Neural progenitor cell (in vitro differentiated cells): ENCODE measurements around the gene SCFD2. TPM values are rescaled to one million over a fixed set of nuclear protein-coding genes. Genes with fewer than 3 reads are reported as not detected.

Source experiments
- DNase-seq: peaks from one replicate; pipeline ENCODE4 v3.0.0-alpha.2; 2016; ENCODE audit warnings: low spot score
- H2AFZ ChIP-seq: fragments of 200-600 bp; sonication (generic); replicated peaks from 2 replicates; pipeline ENCODE4 v1.6.1; 2016; ENCODE audit warnings: antibody characterized with exemption
- H3F3A ChIP-seq: fragments of 200-600 bp; sonication (generic); 2 replicates; pipeline ENCODE4 v1.6.1; 2016; ENCODE audit warnings: antibody characterized with exemption, low read depth
- H3K27ac ChIP-seq: fragments of 200-600 bp; sonication (generic); 2 replicates; pipeline ENCODE4 v1.5.1; 2016; ENCODE audit warnings: mild to moderate bottlenecking
- H3K27me3 ChIP-seq: fragments of 200-600 bp; sonication (generic); 2 replicates; pipeline ENCODE4 v1.6.1; 2016; ENCODE audit warnings: mild to moderate bottlenecking, moderate library complexity
- H3K36me3 ChIP-seq: fragments of 200-600 bp; sonication (generic); 2 replicates; pipeline ENCODE4 v1.5.1; 2016
- H3K4me1 ChIP-seq: fragments of 200-600 bp; sonication (generic); 2 replicates; pipeline ENCODE4 v1.6.1; 2016; ENCODE audit warnings: mixed run types
- H3K4me2 ChIP-seq: fragments of 200-600 bp; sonication (generic); 2 replicates; pipeline ENCODE4 v1.6.1; 2016
- H3K4me3 ChIP-seq: fragments of 200-600 bp; sonication (generic); 2 replicates; pipeline ENCODE4 v1.5.1; 2016
- H3K79me2 ChIP-seq: fragments of 200-600 bp; sonication (generic); 2 replicates; pipeline ENCODE4 v1.6.1; 2016; ENCODE audit warnings: low read depth
- H3K9ac ChIP-seq: fragments of 200-600 bp; sonication (generic); 2 replicates; pipeline ENCODE4 v1.6.1; 2016
- H3K9me3 ChIP-seq: fragments of 200-600 bp; sonication (generic); 2 replicates; pipeline ENCODE4 v1.5.1; 2016; ENCODE audit warnings: low read depth
- H4K20me1 ChIP-seq: fragments of 200-600 bp; sonication (generic); 2 replicates; pipeline ENCODE4 v1.6.1; 2016; ENCODE audit warnings: low read depth
- H3K27ac Mint-ChIP-seq: 3 replicates; pipeline ENCODE4 v1.8.0; 2021; ENCODE audit warnings: mixed read lengths
- H3K27me3 Mint-ChIP-seq: 2 replicates; pipeline ENCODE4 v1.8.0; 2022; ENCODE audit warnings: low read depth, mild to moderate bottlenecking, inconsistent platforms, moderate library complexity, mixed read lengths; ENCODE audit not compliant: insufficient read depth
- H3K36me3 Mint-ChIP-seq: 3 replicates; pipeline ENCODE4 v1.8.0; 2021; ENCODE audit warnings: mixed read lengths
- H3K4me1 Mint-ChIP-seq: 3 replicates; pipeline ENCODE4 v1.8.0; 2021; ENCODE audit warnings: mixed read lengths
- H3K4me3 Mint-ChIP-seq: 3 replicates; pipeline ENCODE4 v1.8.0; 2021; ENCODE audit warnings: mild to moderate bottlenecking, moderate library complexity, mixed read lengths
- H3K9me3 Mint-ChIP-seq: 3 replicates; pipeline ENCODE4 v1.8.0; 2020; ENCODE audit warnings: mixed read lengths
- EZH2 ChIP-seq: fragments of 200-600 bp; sonication (generic); IDR thresholded peaks from 2 replicates; pipeline ENCODE4 v1.6.1; 2017; ENCODE audit warnings: antibody characterized with exemption, mild to moderate bottlenecking, moderate library complexity
- EZH2phosphoT487 ChIP-seq: fragments of 200-600 bp; sonication (generic); IDR thresholded peaks from 2 replicates; pipeline ENCODE4 v1.6.1; 2017; ENCODE audit warnings: antibody characterized with exemption
- total RNA-seq: library from RNA; depleted of rRNA; stranded (reverse); fragments of >200 nt; gene quantifications from 2 replicates; pipeline ENCODE4 v1.2.3, GENCODE V29; 2015; ENCODE audit warnings: low replicate concordance
- TF ChIP-seq, protein P1 (sequence below): fragments of 200-600 bp; sonication (generic); IDR thresholded peaks from 2 replicates; pipeline ENCODE4 v1.5.1; 2017; ENCODE audit warnings: antibody characterized with exemption, mild to moderate bottlenecking

The SCFD2 gene
- total RNA-seq, 1 donor from 2014 or later: 4.8 TPM

DNA sequence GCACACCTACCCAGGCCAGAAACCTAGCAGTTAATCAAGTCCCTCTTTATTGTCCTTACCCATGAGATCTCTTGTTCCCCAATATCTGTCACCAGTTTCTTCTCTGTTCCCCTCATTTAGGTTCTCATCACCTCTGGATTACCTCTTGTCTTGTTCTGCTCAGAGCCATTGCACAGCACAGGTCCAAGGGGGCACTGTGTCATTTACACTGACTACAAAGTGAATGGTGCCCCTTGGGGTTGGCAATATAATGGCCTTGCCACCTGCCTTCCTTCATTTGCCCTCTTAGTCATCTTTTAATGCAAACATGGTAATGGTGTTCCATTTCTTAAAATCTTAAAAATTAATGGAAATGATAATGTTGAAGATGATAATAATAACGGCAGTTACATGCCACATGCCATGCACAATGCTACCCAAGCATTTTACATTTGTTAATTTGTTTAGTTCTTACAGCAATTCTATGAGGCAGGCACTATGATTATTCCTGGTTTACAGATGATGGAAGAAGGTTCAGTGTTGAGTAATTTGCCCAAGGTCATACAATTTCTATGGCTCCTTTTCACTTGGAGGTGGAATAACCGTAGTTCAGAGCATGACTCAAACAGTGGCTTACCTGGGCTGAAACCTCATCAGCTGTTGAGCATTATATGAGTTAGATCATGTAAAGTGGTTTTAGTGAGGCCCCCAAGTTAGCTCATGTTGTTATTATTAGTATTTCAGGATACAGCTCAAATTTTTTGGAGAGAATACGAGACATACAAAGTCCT lies 385.9 kb downstream of the SCFD2 start:
- no peaks in the 10 kb centered on the region for H4K20me1 ChIP-seq
- no peaks in the 10 kb centered on the region for H3F3A ChIP-seq
- peaks cover 2% of the 10 kb centered on the region for H3K9me3 Mint-ChIP-seq
- no peak overlapping the region for H3K9ac ChIP-seq
- no peaks in the 10 kb centered on the region for H3K9me3 ChIP-seq
- H3K4me3 ChIP-seq: no peak overlapping the region
- DNase-seq: peak; percentile 12
- TF ChIP-seq, protein P1, sequence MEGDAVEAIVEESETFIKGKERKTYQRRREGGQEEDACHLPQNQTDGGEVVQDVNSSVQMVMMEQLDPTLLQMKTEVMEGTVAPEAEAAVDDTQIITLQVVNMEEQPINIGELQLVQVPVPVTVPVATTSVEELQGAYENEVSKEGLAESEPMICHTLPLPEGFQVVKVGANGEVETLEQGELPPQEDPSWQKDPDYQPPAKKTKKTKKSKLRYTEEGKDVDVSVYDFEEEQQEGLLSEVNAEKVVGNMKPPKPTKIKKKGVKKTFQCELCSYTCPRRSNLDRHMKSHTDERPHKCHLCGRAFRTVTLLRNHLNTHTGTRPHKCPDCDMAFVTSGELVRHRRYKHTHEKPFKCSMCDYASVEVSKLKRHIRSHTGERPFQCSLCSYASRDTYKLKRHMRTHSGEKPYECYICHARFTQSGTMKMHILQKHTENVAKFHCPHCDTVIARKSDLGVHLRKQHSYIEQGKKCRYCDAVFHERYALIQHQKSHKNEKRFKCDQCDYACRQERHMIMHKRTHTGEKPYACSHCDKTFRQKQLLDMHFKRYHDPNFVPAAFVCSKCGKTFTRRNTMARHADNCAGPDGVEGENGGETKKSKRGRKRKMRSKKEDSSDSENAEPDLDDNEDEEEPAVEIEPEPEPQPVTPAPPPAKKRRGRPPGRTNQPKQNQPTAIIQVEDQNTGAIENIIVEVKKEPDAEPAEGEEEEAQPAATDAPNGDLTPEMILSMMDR: peak; percentile 23
- TF ChIP-seq EZH2phosphoT487 (no peak), EZH2 (no peak)
- H3K4me3 Mint-ChIP-seq: no peak overlapping the region
- no peaks in the 10 kb centered on the region for H3K4me1 ChIP-seq
- no peak overlapping the region for H3K27ac ChIP-seq
- H3K4me1 Mint-ChIP-seq: peaks cover 47% of the 10 kb centered on the region
- no peaks in the 10 kb centered on the region for H3K36me3 Mint-ChIP-seq
- no peaks in the 10 kb centered on the region for H3K27me3 Mint-ChIP-seq
- H2AFZ ChIP-seq: no peak overlapping the region
- no peak overlapping the region for H3K4me2 ChIP-seq
- no peaks in the 10 kb centered on the region for H3K27me3 ChIP-seq
- no peaks in the 10 kb centered on the region for H3K36me3 ChIP-seq
- H3K27ac Mint-ChIP-seq: no peak overlapping the region
- no peaks in the 10 kb centered on the region for H3K79me2 ChIP-seq

DNA sequence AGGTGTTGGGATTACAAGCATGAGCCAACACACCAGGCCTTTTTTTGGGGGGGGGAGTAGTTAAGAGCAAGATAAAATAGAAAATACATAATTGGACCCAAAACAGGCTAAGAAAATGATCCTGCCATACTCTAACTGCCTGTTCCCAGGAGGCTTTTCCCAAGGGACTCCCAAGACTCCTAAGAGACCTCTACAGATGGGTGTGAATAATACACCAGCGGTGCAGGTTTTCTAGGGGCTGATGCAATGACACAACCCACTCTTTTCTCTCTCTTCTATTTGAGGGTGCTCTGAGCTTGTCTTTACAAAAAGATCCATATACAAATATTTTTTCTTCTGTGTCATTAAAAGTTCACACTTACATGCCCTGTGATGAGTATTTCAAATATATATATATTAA lies 386.8 kb downstream of the SCFD2 start:
- Histone ChIP-seq H3K4me1 (no peaks in the 10 kb centered on the region), H3K79me2 (no peaks in the 10 kb centered on the region), H2AFZ (no peak overlapping the region), H3K9ac (no peak overlapping the region), H3K4me3 (no peak overlapping the region), H3K4me2 (no peak overlapping the region), H3F3A (no peaks in the 10 kb centered on the region), H3K27me3 (no peaks in the 10 kb centered on the region), H3K36me3 (no peaks in the 10 kb centered on the region), H3K9me3 (no peaks in the 10 kb centered on the region), H3K27ac (no peak overlapping the region), H4K20me1 (no peaks in the 10 kb centered on the region)
- Mint-ChIP-seq H3K4me3 (no peak overlapping the region), H3K27ac (no peak overlapping the region), H3K9me3 (peaks cover 2% of the 10 kb centered on the region), H3K27me3 (no peaks in the 10 kb centered on the region), H3K36me3 (no peaks in the 10 kb centered on the region), H3K4me1 (peaks cover 40% of the 10 kb centered on the region)
- no peak for DNase-seq
- TF ChIP-seq, protein P1: peak; percentile 22
- TF ChIP-seq EZH2 (no peak), EZH2phosphoT487 (no peak)

DNA sequence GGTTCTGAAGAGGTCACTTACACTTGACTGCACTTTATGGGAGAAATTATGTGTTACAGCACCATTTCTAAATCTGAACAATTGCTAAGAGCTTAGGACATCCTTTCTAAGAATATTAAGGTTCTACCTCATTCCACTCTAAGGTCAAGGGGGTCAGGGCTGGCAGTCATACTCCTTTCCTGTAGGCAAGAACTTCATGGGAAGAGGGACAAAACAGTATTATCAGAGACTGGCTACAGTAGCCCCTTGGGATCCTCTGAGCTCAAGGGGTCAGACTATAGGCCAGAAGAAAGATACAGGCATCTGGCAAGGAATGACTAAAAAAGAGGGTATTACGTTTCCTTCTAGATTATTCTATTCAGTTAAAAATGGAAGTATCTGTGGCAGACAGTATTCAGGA lies 388.6 kb downstream of the SCFD2 start:
- Mint-ChIP-seq H3K27ac (no peak overlapping the region), H3K4me1 (peaks cover 34% of the 10 kb centered on the region), H3K9me3 (peaks cover 8% of the 10 kb centered on the region), H3K4me3 (no peak overlapping the region), H3K36me3 (no peaks in the 10 kb centered on the region), H3K27me3 (no peaks in the 10 kb centered on the region)
- Histone ChIP-seq H3K79me2 (no peaks in the 10 kb centered on the region), H2AFZ (no peak overlapping the region), H3K9ac (no peak overlapping the region), H3K36me3 (no peaks in the 10 kb centered on the region), H4K20me1 (no peaks in the 10 kb centered on the region), H3K4me2 (no peak overlapping the region), H3F3A (no peaks in the 10 kb centered on the region), H3K4me3 (no peak overlapping the region), H3K4me1 (no peaks in the 10 kb centered on the region), H3K27ac (no peak overlapping the region), H3K27me3 (no peaks in the 10 kb centered on the region), H3K9me3 (no peaks in the 10 kb centered on the region)
- TF ChIP-seq, protein P1: no peak
- no peak for TF ChIP-seq EZH2
- no peak for TF ChIP-seq EZH2phosphoT487
- DNase-seq: no peak
